Fibroblast of pulmonary artery (primary cell): ENCODE results near the gene RUNDC3A.
"Not testable (repeated sequence)": the region's sequence is repeated elsewhere in the genome, so short reads cannot be mapped to it uniquely, and the experiment has no call there.

Experiments used
- DNase-seq: peaks from one replicate; pipeline ENCODE4 v3.0.0-alpha.2; 2010; ENCODE audit warnings: low read depth
- H3K4me3 ChIP-seq: replicated peaks from 2 replicates; pipeline ENCODE4 v1.5.1; 2011; ENCODE audit warnings: low read depth, mild to moderate bottlenecking, control low read depth, low read length, moderate library complexity
- TF ChIP-seq, protein P1 (sequence below): IDR thresholded peaks from 2 replicates; pipeline ENCODE4 v1.5.1; 2011; ENCODE audit warnings: mild to moderate bottlenecking, control low read depth, low read length, inconsistent platforms; ENCODE audit errors: missing control alignments

RUNDC3A gene

DNA sequence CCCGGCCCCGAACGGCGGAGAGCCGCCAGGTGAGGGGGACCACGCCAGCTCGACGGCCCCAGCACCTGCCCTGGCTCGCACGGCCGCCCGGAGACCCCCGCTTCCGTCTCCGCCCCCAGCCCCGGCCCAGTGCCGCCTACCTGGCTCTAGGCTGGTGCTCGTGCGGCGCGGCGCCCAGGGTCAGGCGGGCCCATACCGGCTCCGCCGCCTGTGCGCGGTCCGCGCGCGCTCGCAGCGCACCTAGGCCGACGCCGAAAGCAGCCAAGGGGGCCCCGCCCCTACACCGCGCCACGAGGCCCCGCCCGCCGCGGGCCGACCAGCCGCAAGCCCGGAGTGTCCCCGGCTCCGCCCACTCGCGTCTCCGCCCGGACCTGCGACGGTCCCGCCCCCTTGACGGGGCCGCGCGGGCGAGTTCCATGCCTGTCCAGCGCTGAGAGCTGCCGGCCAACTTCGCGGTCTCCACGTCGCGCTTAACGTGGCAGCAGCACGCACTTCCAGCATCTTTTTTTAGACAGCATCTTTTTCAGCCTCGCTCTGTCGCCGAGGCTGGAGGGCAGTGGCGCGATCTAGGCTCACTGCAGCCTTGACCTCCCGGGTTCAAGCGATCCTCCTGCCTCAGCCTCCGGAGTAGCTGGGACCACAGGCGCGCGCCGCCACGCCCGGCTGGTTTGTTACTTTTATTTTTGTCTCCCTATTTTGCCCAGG, 16.3 kb downstream of the RUNDC3A start, which contains the start of gene SLC25A39:
Gene SLC25A39, minus strand, starts transcription at position 253 of the 705 bp plus-strand sequence. CDS start 1,261 bp downstream, outside the sequence.
- TF ChIP-seq, protein P1, sequence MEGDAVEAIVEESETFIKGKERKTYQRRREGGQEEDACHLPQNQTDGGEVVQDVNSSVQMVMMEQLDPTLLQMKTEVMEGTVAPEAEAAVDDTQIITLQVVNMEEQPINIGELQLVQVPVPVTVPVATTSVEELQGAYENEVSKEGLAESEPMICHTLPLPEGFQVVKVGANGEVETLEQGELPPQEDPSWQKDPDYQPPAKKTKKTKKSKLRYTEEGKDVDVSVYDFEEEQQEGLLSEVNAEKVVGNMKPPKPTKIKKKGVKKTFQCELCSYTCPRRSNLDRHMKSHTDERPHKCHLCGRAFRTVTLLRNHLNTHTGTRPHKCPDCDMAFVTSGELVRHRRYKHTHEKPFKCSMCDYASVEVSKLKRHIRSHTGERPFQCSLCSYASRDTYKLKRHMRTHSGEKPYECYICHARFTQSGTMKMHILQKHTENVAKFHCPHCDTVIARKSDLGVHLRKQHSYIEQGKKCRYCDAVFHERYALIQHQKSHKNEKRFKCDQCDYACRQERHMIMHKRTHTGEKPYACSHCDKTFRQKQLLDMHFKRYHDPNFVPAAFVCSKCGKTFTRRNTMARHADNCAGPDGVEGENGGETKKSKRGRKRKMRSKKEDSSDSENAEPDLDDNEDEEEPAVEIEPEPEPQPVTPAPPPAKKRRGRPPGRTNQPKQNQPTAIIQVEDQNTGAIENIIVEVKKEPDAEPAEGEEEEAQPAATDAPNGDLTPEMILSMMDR: no peak
- DNase-seq: peak; percentile 95
- peak within 1 kb of the TSS; percentile 80 for H3K4me3 ChIP-seq

DNA sequence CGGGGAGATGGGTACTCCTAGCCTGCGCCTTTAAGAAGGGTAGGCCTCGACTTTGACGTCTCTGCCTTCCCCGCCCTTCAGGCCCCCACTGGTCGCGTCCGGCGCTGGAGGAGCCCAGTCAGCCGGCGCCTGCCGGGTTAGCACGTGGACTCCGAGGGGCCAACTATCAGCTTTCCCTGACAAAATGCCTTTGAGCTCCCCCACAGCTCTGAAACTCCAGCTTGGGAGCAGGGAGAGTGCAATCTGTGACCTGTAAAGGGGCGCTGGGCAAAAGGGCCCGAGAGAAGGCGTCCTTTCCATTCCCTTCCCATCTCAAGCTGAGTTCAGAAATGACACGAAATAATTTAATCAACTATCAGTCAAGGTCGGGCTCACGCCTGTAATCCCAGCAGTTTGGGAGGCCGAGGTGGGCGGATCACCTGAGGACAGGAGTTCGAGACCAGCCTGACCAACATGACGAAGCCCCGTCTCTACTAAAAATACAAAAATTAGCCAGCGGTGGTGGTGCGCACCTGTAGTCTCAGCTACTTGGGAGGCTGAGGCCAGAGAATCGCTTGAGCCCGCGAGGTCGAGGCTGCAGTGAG, 18.6 kb downstream of the RUNDC3A start:
- TF ChIP-seq, protein P1: no peak

DNA sequence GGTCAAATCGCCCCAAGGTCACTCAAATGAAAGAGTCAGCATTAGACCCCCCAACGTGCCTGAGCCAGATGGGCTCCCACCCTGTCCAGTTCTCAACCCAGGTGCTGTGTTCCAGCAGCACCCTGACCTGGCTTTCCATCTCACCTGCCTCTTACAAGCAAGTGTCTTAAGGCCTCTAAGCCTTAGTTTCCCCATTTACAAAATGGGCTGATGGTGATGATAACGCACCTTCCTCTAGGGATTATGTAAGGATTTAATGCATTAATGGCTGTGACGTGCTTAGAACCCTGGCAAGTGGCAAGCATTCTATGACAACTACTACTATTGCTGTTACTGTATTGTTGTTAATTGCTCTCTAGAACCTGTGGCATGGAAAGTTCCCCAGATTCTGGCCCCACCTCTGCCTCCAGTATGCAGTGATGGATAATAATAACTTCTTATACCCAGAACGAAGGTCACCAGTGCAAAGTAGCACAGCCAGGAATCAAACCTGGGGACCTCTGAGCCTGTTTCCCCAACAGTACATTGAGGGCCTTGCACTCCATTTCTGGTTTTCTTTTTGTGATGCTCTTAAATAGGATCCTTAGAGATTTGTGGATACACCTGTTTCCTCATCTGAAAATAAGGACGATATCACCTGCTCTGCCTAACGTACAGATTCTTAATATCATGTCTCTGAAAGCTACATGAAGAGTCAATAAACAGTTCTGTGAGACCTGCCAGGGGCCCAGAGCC, 19.5 kb downstream of the RUNDC3A start:
- H3K4me3 ChIP-seq: no peak overlapping the region
- TF ChIP-seq, protein P1: no peak
- DNase-seq: no peak

More for the DNA sequence above, 18.6 kb downstream of the RUNDC3A start:
- DNase-seq: peak; percentile 98
- no peak overlapping the region for H3K4me3 ChIP-seq

DNA sequence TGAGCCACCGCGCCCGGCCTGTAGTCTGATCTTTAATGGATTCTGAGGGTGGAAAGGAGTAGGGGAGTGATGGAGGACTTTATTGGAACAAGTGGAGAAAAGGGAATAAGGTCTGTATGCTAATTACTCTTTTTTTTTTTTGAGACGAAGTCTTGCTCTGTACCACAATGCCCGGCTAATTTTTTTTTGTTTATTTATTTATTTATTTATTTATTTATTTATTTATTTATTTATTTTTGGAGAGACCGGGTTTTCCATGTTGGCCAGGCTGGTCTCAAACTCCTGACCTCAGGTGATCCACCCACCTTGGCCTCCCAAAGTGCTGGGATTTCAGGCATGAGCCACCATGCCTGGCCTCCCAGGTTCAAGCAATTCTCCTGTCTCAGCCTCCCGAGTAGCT, 21.1 kb downstream of the RUNDC3A start:
- DNase-seq: not testable (repeated sequence)

DNA sequence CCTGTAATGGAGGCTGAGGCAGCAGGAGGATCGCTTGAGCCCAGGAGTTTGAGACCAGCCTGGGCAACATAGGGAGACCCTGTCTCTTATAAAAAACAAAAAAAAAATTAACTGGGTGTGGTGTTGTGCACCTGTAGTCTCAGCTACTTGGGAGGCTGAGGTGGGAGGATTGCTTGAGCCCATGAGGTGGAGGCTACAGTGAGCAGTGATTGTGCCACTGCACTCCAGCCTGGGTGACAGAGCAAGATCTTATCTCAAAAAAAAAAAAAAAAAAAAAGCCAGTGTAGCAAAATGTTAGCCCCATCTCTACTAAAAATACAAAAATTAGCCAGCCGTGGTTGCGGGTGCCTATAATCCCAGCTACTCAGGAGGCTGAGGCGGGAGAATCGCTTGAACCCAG, 21.9 kb downstream of the RUNDC3A start:
- not testable (repeated sequence) for H3K4me3 ChIP-seq, DNase-seq

More for the DNA sequence above, 21.1 kb downstream of the RUNDC3A start:
- not testable (repeated sequence) for H3K4me3 ChIP-seq

DNA sequence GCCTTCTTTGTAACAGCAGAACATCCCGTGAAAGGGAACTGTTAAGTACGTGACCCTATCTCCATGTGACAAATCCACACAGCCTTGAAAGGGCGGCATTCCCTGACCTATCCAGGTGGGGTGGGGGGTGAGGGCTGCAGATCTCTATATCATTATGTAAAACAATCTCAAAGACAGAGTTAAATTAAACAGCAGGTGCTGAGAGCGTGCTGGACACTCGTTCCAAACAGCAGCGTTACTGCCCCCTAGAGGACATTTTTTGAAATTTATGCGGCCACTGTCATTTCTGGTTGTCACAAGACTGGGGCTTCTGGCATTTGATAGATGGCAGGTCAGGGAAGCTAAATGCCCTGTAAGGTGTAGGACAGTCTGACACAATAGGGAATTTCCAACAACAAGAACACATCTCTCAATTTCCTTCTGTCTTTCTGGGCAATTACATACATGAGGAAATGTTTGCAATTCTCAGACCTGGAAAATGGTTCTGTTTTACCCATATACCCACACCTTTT, 22.9 kb downstream of the RUNDC3A start:
- peak; percentile 80 for DNase-seq
- H3K4me3 ChIP-seq: no peak overlapping the region
- TF ChIP-seq, protein P1: peak; percentile 72

DNA sequence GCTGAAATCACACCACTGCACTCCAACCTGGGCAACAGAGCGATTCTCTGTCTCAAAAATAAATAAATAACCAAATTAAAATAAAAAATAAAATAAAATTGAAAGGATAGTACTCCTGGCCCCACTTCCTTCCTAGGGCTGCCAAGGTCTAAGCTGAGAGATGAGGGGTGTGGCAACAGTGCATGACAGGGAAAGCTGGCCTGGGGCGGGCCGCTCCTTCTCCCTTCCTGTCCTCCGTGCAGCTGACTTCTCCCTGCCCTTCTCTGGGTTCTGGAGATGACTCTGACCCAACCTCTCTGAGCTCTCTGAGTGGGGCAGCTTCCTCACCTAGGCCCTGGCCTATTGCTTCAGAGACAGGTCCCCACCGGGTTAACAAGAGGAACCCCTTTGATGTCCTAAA, 25.0 kb downstream of the RUNDC3A start:
- TF ChIP-seq, protein P1: no peak
- DNase-seq: no peak
- H3K4me3 ChIP-seq: no peak overlapping the region
